ENCODE results near the gene CREB5.
"Not testable (repeated sequence)": the region's sequence is repeated elsewhere in the genome, so short reads cannot be mapped to it uniquely, and the experiment has no call there.

CREB5 gene

GRCh38 chr7:28395831-28396230, 16.5 kb upstream of the CREB5 start:
- H3K9me3 ChIP-seq (ENCODE audit: control insufficient read depth, low read length) = no peaks in the 10 kb centered on the region
- H3K9ac ChIP-seq (ENCODE audit: low read length) = no peak overlapping the region
- H2AFZ ChIP-seq (ENCODE audit: low read depth, low read length) = no peak overlapping the region
- H3K79me1 ChIP-seq (replicated peaks; ENCODE audit: low read length, poor library complexity, severe bottlenecking) = no peaks in the 10 kb centered on the region
- H2BK12ac ChIP-seq (ENCODE audit: low read length in 2 of 2) = no peak overlapping the region
- H2BK120ac ChIP-seq (ENCODE audit: low read depth, low read length) = no peak overlapping the region
- no peak overlapping the region for H3K14ac ChIP-seq (ENCODE audit: low read length in 2 of 2)
- 100% methylated on average over 2 of the region's 2 CpGs for WGBS
- H3K4me2 ChIP-seq (ENCODE audit: low read length, poor library complexity, severe bottlenecking) = no peak overlapping the region
- H3K18ac ChIP-seq (ENCODE audit: low read depth in 1 of 2, low read length in 2 of 2) = no peak overlapping the region
- no peak overlapping the region for H3K4ac ChIP-seq (ENCODE audit: low read depth in 1 of 2, low read length in 2 of 2)
- DNase-seq = no peak
- no peak overlapping the region for H2BK5ac ChIP-seq (ENCODE audit: low read depth, low read length, poor library complexity, severe bottlenecking)
- no peaks in the 10 kb centered on the region for H3K4me1 ChIP-seq (ENCODE audit: control insufficient read depth, insufficient read depth, low read depth, low read length)
- no peak overlapping the region for H4K91ac ChIP-seq (ENCODE audit: low read length)
- no peak overlapping the region for H4K8ac ChIP-seq (ENCODE audit: low read length)
- no peak overlapping the region for H3K4me3 ChIP-seq (ENCODE audit: insufficient read depth in 1 of 2, low read depth in 1 of 2, low read length in 2 of 2)
- H3K36me3 ChIP-seq (ENCODE audit: control insufficient read depth in 1 of 2, insufficient read depth in 2 of 2, low read depth in 1 of 2, low read length in 2 of 2) = no peaks in the 10 kb centered on the region
- no peak overlapping the region for H2AK5ac ChIP-seq (ENCODE audit: low read length, severe bottlenecking)
- no peak overlapping the region for H2BK15ac ChIP-seq (ENCODE audit: low read depth, poor library complexity, severe bottlenecking)
- H3K27me3 ChIP-seq (ENCODE audit: control insufficient read depth in 1 of 2, insufficient read depth in 1 of 2, low read length in 2 of 2) = no peaks in the 10 kb centered on the region
- no peak overlapping the region for H3K23ac ChIP-seq (ENCODE audit: low read length in 2 of 2)
- H3K27ac ChIP-seq (ENCODE audit: low read length, poor library complexity, severe bottlenecking) = no peak overlapping the region

- H3K4me2 ChIP-seq (ENCODE audit: low read length, poor library complexity, severe bottlenecking) = no peak overlapping the region
- H3K4me3 ChIP-seq (ENCODE audit: insufficient read depth in 1 of 2, low read depth in 1 of 2, low read length in 2 of 2) = no peak overlapping the region
- H3K18ac ChIP-seq (ENCODE audit: low read depth in 1 of 2, low read length in 2 of 2) = no peak overlapping the region
- WGBS = 68% methylated on average over 2 of the region's 2 CpGs
- no peaks in the 10 kb centered on the region for H3K27me3 ChIP-seq (ENCODE audit: control insufficient read depth in 1 of 2, insufficient read depth in 1 of 2, low read length in 2 of 2)
- no peak overlapping the region for H3K14ac ChIP-seq (ENCODE audit: low read length in 2 of 2)
- no peak for DNase-seq
- H3K9me3 ChIP-seq (ENCODE audit: control insufficient read depth, low read length) = no peaks in the 10 kb centered on the region
- no peaks in the 10 kb centered on the region for H3K4me1 ChIP-seq (ENCODE audit: control insufficient read depth, insufficient read depth, low read depth, low read length)
- no peak overlapping the region for H2AFZ ChIP-seq (ENCODE audit: low read depth, low read length)
- no peak overlapping the region for H2BK12ac ChIP-seq (ENCODE audit: low read length in 2 of 2)
- no peaks in the 10 kb centered on the region for H3K36me3 ChIP-seq (ENCODE audit: control insufficient read depth in 1 of 2, insufficient read depth in 2 of 2, low read depth in 1 of 2, low read length in 2 of 2)
- no peak overlapping the region for H2AK5ac ChIP-seq (ENCODE audit: low read length, severe bottlenecking)
- H3K27ac ChIP-seq (ENCODE audit: low read length, poor library complexity, severe bottlenecking) = no peak overlapping the region
- no peak overlapping the region for H3K23ac ChIP-seq (ENCODE audit: low read length in 2 of 2)
- H4K8ac ChIP-seq (ENCODE audit: low read length) = no peak overlapping the region
- no peaks in the 10 kb centered on the region for H3K79me1 ChIP-seq (replicated peaks; ENCODE audit: low read length, poor library complexity, severe bottlenecking)
- no peak overlapping the region for H3K9ac ChIP-seq (ENCODE audit: low read length)
- no peak overlapping the region for H2BK5ac ChIP-seq (ENCODE audit: low read depth, low read length, poor library complexity, severe bottlenecking)
- no peak overlapping the region for H2BK15ac ChIP-seq (ENCODE audit: low read depth, poor library complexity, severe bottlenecking)
- no peak overlapping the region for H2BK120ac ChIP-seq (ENCODE audit: low read depth, low read length)
- no peak overlapping the region for H3K4ac ChIP-seq (ENCODE audit: low read depth in 1 of 2, low read length in 2 of 2)
- H4K91ac ChIP-seq (ENCODE audit: low read length) = no peak overlapping the region
Observed at GRCh38 chr7:28397141-28397540, 15.2 kb upstream of the CREB5 start.

- DNase-seq = no peak
- no peak overlapping the region for H2BK5ac ChIP-seq (ENCODE audit: low read depth, low read length, poor library complexity, severe bottlenecking)
- 100% methylated on average over 1 of the region's 3 CpGs for WGBS
Observed at GRCh38 chr7:28400838-28401360, 11.4 kb upstream of the CREB5 start.

GRCh38 chr7:28401567-28401966, 10.8 kb upstream of the CREB5 start:
- not testable (repeated sequence) for H3K9me3 ChIP-seq (ENCODE audit: control insufficient read depth, low read length); DNase-seq

More at GRCh38 chr7:28400838-28401360, 11.4 kb upstream of the CREB5 start:
- no peaks in the 10 kb centered on the region for H3K36me3 ChIP-seq (ENCODE audit: control insufficient read depth in 1 of 2, insufficient read depth in 2 of 2, low read depth in 1 of 2, low read length in 2 of 2)
- no peak overlapping the region for H2BK12ac ChIP-seq (ENCODE audit: low read length in 2 of 2)
- H2AK5ac ChIP-seq (ENCODE audit: low read length, severe bottlenecking) = no peak overlapping the region
- no peak overlapping the region for H2AFZ ChIP-seq (ENCODE audit: low read depth, low read length)
- no peak overlapping the region for H3K23ac ChIP-seq (ENCODE audit: low read length in 2 of 2)
- no peak overlapping the region for H2BK120ac ChIP-seq (ENCODE audit: low read depth, low read length)
- H3K4me2 ChIP-seq (ENCODE audit: low read length, poor library complexity, severe bottlenecking) = no peak overlapping the region
- no peak overlapping the region for H3K4me3 ChIP-seq (ENCODE audit: insufficient read depth in 1 of 2, low read depth in 1 of 2, low read length in 2 of 2)
- no peak overlapping the region for H3K18ac ChIP-seq (ENCODE audit: low read depth in 1 of 2, low read length in 2 of 2)
- no peaks in the 10 kb centered on the region for H3K79me1 ChIP-seq (replicated peaks; ENCODE audit: low read length, poor library complexity, severe bottlenecking)
- no peak overlapping the region for H3K9ac ChIP-seq (ENCODE audit: low read length)
- no peak overlapping the region for H3K4ac ChIP-seq (ENCODE audit: low read depth in 1 of 2, low read length in 2 of 2)
- no peaks in the 10 kb centered on the region for H3K9me3 ChIP-seq (ENCODE audit: control insufficient read depth, low read length)
- no peak overlapping the region for H2BK15ac ChIP-seq (ENCODE audit: low read depth, poor library complexity, severe bottlenecking)
- H3K4me1 ChIP-seq (ENCODE audit: control insufficient read depth, insufficient read depth, low read depth, low read length) = no peaks in the 10 kb centered on the region
- H3K27ac ChIP-seq (ENCODE audit: low read length, poor library complexity, severe bottlenecking) = no peak overlapping the region
- no peak overlapping the region for H4K8ac ChIP-seq (ENCODE audit: low read length)
- no peak overlapping the region for H4K91ac ChIP-seq (ENCODE audit: low read length)
- H3K14ac ChIP-seq (ENCODE audit: low read length in 2 of 2) = no peak overlapping the region
- no peaks in the 10 kb centered on the region for H3K27me3 ChIP-seq (ENCODE audit: control insufficient read depth in 1 of 2, insufficient read depth in 1 of 2, low read length in 2 of 2)

More at GRCh38 chr7:28401567-28401966, 10.8 kb upstream of the CREB5 start:
- not testable (repeated sequence) for H3K79me1 ChIP-seq (replicated peaks; ENCODE audit: low read length, poor library complexity, severe bottlenecking); H2BK15ac ChIP-seq (ENCODE audit: low read depth, poor library complexity, severe bottlenecking); H3K4me1 ChIP-seq (ENCODE audit: control insufficient read depth, insufficient read depth, low read depth, low read length); H3K18ac ChIP-seq (ENCODE audit: low read depth in 1 of 2, low read length in 2 of 2); H4K91ac ChIP-seq (ENCODE audit: low read length); H3K9ac ChIP-seq (ENCODE audit: low read length); H2BK12ac ChIP-seq (ENCODE audit: low read length in 2 of 2); H3K23ac ChIP-seq (ENCODE audit: low read length in 2 of 2); H3K4me2 ChIP-seq (ENCODE audit: low read length, poor library complexity, severe bottlenecking); H3K27ac ChIP-seq (ENCODE audit: low read length, poor library complexity, severe bottlenecking); H2AFZ ChIP-seq (ENCODE audit: low read depth, low read length); H3K4ac ChIP-seq (ENCODE audit: low read depth in 1 of 2, low read length in 2 of 2); H3K14ac ChIP-seq (ENCODE audit: low read length in 2 of 2); H3K4me3 ChIP-seq (ENCODE audit: insufficient read depth in 1 of 2, low read depth in 1 of 2, low read length in 2 of 2); H3K27me3 ChIP-seq (ENCODE audit: control insufficient read depth in 1 of 2, insufficient read depth in 1 of 2, low read length in 2 of 2); H2BK5ac ChIP-seq (ENCODE audit: low read depth, low read length, poor library complexity, severe bottlenecking); H4K8ac ChIP-seq (ENCODE audit: low read length); H2BK120ac ChIP-seq (ENCODE audit: low read depth, low read length); H2AK5ac ChIP-seq (ENCODE audit: low read length, severe bottlenecking); H3K36me3 ChIP-seq (ENCODE audit: control insufficient read depth in 1 of 2, insufficient read depth in 2 of 2, low read depth in 1 of 2, low read length in 2 of 2)
- no CpG with 5 or more reads among the region's 4 CpGs for WGBS

Data from mesenchymal stem cell (in vitro differentiated cells and primary cell).